Astrocyte of the cerebellum (primary cell): Measurements from ENCODE around the gene PDZD2.

Experiments used
- DNase-seq: peaks from one replicate; pipeline ENCODE4 v3.0.0-alpha.2; 2011; ENCODE audit warnings: low read depth
- H3K4me3 ChIP-seq: 2 replicates; pipeline ENCODE4 v1.5.1; 2011; ENCODE audit warnings: mild to moderate bottlenecking, low read depth, low read length, moderate library complexity
- in situ Hi-C: cut with HindIII; loops from 2 replicates; pipeline ENCODE4 v1.10.0; 2017; ENCODE audit warnings: low sequenced_read_pairs
- TF ChIP-seq, protein P1 (sequence below): IDR thresholded peaks from 2 replicates; pipeline ENCODE4 v1.5.1; 2012; ENCODE audit warnings: low read length, low read depth, moderate library complexity, mild to moderate bottlenecking; ENCODE audit errors: missing control alignments

PDZD2 gene

DNA sequence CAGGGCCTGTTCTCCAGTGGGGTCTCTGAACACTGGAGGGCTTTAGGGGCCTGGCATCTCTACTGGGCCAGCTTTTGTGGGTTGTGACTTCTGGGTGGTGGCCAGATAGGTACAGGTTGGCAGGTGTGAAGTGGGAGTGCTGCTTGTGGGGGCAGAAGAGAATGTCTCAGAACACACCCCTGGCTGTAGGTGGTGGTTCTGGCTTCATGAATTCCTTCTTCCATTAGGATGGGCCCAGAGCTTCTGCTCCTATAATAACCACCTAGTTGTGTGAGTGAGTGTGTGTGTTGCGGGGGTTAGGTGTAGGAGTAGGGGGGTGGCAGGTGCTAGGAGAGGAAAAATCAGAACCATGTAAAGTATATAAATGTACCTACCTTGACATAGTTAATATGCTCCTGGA lies 1.6 kb downstream of the PDZD2 start:
- in situ Hi-C loops = no loop called here

DNA sequence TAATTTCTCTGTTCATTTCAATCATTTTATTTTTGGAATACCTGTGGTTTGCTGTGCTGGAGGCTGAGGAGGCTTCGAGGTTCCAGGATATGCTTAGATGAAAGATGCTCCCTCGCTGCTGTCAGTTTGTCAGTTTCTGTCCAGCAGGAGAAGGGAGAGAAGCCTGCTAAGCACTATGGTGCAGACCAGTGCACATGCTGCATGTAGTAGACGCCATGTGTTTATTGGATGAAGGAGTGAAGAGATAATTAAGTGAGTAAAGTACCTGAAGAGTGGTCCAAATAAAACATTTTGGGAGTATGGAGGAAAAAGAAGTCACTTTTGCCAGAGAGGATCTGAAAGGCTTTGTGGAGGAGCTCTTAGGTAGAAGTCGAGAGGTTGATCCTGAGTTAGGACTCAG lies 2.1 kb downstream of the PDZD2 start:
- no peak for DNase-seq
- no peak overlapping the region for H3K4me3 ChIP-seq
- in situ Hi-C loops = no loop called here
- TF ChIP-seq, protein P1, sequence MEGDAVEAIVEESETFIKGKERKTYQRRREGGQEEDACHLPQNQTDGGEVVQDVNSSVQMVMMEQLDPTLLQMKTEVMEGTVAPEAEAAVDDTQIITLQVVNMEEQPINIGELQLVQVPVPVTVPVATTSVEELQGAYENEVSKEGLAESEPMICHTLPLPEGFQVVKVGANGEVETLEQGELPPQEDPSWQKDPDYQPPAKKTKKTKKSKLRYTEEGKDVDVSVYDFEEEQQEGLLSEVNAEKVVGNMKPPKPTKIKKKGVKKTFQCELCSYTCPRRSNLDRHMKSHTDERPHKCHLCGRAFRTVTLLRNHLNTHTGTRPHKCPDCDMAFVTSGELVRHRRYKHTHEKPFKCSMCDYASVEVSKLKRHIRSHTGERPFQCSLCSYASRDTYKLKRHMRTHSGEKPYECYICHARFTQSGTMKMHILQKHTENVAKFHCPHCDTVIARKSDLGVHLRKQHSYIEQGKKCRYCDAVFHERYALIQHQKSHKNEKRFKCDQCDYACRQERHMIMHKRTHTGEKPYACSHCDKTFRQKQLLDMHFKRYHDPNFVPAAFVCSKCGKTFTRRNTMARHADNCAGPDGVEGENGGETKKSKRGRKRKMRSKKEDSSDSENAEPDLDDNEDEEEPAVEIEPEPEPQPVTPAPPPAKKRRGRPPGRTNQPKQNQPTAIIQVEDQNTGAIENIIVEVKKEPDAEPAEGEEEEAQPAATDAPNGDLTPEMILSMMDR = no peak

More for the DNA sequence above, 1.6 kb downstream of the PDZD2 start:
- H3K4me3 ChIP-seq = no peak overlapping the region
- TF ChIP-seq, protein P1 = no peak
- no peak for DNase-seq

DNA sequence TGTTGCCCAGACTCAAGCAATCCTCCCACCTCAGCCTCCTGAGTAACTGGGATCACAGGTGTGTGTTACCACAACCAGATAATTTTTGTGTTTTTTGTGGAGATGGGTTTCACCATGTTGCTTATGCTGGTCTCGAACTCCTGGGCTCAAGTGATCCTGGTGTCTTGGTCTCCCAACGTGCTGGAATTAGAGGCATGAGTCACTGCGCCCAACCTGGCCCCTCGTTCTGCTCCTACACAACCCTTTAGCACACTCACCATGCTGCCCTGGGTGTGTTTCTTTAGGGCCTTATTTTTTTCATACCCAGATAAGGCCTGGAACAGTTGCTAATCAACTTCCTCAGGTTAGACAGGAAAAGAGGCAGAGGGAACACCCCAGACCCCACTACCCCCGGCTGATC lies 2.6 kb downstream of the PDZD2 start:
- TF ChIP-seq, protein P1 = no peak
- in situ Hi-C loops = no loop called here
- no peak for DNase-seq
- H3K4me3 ChIP-seq = no peak overlapping the region

DNA sequence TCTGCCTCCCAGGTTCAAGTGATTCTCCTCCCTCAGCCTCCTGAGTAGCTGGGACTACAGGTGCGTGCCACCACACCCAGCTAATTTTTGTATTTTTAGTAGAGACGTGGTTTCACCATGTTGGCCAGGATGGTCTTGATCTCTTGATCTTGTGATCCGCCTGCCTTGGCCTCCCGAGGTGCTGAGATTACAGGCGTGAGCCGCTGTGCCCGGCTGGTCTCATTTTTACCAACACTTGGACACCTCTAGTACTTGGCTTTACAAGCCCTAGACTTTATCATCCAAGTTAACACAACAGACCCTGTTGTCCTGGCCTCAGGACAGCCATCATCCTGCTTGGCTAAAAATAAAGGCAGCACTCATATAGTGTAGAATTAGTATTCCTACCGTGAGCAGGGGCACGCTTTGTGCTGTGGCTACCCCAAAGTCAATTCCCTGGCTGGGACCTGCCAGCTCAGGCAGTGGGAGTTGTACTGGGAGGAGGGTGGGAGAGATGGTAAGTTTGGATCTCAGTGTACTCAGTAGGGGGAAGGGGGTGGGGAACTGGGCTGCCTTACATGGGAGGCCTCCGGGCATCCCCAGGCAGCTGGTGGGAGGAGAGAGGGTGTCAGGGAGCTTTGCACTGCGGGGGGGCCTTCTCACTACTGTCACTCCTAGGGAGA lies 6.6 kb downstream of the PDZD2 start:
- in situ Hi-C loops = no loop called here
- DNase-seq = no peak
- H3K4me3 ChIP-seq = no peak overlapping the region
- TF ChIP-seq, protein P1 = no peak

DNA sequence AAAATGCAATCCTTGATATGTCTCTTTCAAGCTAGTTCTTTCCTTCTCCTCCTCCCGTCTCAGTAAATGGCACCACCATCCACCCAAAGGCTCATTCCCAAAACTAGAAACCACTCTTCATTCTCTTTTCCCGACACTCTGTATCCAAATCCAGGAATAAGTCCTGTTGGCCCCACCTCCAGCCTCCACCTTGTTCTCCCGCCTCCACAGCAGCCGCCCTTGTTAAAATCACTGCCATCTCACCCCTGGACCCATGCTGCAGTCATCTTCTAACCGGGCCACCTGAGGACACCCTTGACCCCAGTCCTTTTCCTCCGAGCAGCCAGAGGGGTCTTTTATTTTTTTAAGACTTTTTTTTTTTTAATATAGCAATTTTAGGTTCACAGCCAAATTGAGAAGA lies 9.4 kb downstream of the PDZD2 start:
- no peak for DNase-seq
- H3K4me3 ChIP-seq = no peak overlapping the region
- TF ChIP-seq, protein P1 = no peak
- in situ Hi-C loops = no loop called here

DNA sequence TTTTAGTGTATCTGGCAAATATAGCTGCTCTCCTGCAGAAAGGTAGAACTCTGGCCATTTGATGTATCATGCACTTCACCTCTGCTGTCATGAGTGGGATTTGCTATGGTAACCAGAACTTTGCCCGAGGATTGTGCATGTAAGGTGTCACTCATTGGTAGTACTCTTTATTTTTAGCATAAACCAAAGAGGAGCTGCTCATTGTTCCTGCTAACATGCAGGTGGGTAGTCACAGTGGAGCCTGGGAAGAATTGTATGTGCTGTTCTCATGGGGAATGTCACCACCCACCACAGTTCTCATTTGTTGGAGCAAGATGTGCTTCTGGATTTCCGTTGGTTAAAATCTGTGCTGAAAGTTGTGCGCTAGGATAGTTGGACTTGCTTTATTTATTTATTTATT lies 12.3 kb downstream of the PDZD2 start:
- TF ChIP-seq, protein P1 = no peak
- in situ Hi-C loops = no loop called here
- H3K4me3 ChIP-seq = no peak overlapping the region
- no peak for DNase-seq
